ENCODE data around the gene DDN. TPM values are rescaled to one million over a fixed set of nuclear protein-coding genes. Genes with fewer than 3 reads are reported as not detected.

The DDN gene
- polyA plus RNA-seq, 1 experiment, result 0.07 TPM

DNA sequence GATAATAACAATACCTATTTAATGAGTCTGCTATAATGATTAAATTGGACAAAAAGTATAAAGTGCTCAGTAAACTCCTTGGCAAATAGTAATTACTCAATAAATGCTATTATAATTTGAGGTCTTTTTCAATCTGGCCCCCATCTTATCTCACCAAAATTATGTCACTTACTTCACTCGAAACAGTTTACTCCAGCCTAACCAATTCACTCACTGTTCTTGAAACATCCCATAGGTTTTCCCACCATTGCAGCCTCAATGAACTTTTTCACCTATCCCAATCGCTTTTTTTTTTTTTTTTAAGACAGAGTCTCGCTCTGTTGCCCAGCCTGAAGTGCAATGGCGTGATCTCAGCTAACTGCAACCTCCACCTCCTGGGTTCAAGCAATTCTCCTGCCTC lies 36.9 kb upstream of the DDN start:
- ChIA-PET POLR2A (no interaction called here), CTCF (interaction anchor here (0.8 to 6.6 kb wide), 8 partner anchors 9 to 52 kb away, joined by 3 to 33 read pairs (median 4); partner anchors contain the start of gene PRKAG1)
- Histone ChIP-seq H3K36me3 (ENCODE audit: control insufficient read depth, insufficient read depth, low read length) (peaks cover 75% of the 10 kb centered on the region), H3K4me3 (ENCODE audit: low read depth, low read length) (no peak overlapping the region), H3K27me3 (ENCODE audit: control insufficient read depth, insufficient read depth, low read length) (no peaks in the 10 kb centered on the region)
- TF ChIP-seq, protein P1, sequence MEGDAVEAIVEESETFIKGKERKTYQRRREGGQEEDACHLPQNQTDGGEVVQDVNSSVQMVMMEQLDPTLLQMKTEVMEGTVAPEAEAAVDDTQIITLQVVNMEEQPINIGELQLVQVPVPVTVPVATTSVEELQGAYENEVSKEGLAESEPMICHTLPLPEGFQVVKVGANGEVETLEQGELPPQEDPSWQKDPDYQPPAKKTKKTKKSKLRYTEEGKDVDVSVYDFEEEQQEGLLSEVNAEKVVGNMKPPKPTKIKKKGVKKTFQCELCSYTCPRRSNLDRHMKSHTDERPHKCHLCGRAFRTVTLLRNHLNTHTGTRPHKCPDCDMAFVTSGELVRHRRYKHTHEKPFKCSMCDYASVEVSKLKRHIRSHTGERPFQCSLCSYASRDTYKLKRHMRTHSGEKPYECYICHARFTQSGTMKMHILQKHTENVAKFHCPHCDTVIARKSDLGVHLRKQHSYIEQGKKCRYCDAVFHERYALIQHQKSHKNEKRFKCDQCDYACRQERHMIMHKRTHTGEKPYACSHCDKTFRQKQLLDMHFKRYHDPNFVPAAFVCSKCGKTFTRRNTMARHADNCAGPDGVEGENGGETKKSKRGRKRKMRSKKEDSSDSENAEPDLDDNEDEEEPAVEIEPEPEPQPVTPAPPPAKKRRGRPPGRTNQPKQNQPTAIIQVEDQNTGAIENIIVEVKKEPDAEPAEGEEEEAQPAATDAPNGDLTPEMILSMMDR (IDR thresholded peaks at IDR 0.05; ENCODE audit: insufficient read depth, low read depth, low read length), result no peak
- DNase-seq (ENCODE audit: low read depth), result no peak

DNA sequence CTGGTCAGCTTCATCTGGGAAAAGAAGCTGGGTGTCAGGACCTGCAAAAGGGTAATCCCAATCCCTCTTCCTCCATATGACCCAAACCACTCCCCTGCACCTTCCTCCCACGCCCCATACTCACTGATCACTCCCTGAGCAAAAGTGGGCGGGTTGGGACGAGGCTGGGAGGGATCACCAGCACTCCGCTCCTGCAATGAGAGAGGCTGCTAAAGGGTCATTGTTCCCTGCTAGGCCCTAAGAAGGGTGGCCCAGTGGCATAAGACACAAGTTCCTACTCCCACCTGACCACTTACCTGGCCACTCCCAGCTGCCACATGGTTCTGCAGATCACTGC lies 35.1 kb upstream of the DDN start:
- DNase-seq (ENCODE audit: low read depth), result no peak
- no peak overlapping the region for H3K4me3 ChIP-seq (ENCODE audit: low read depth, low read length)
- H3K36me3 ChIP-seq (ENCODE audit: control insufficient read depth, insufficient read depth, low read length), result peaks cover 71% of the 10 kb centered on the region
- TF ChIP-seq, protein P1 (IDR thresholded peaks at IDR 0.05; ENCODE audit: insufficient read depth, low read depth, low read length), result no peak
- CTCF ChIA-PET, result interaction anchor here (2.0 to 6.6 kb wide), 3 partner anchors 11 to 53 kb away, joined by 5 to 33 read pairs (median 9); no protein-coding TSS in a partner anchor
- no peaks in the 10 kb centered on the region for H3K27me3 ChIP-seq (ENCODE audit: control insufficient read depth, insufficient read depth, low read length)
- POLR2A ChIA-PET, result interaction anchor here (0.6 kb wide), 2 partner anchors 12 to 16 kb away, joined by 3 read pairs; no protein-coding TSS in a partner anchor

DNA sequence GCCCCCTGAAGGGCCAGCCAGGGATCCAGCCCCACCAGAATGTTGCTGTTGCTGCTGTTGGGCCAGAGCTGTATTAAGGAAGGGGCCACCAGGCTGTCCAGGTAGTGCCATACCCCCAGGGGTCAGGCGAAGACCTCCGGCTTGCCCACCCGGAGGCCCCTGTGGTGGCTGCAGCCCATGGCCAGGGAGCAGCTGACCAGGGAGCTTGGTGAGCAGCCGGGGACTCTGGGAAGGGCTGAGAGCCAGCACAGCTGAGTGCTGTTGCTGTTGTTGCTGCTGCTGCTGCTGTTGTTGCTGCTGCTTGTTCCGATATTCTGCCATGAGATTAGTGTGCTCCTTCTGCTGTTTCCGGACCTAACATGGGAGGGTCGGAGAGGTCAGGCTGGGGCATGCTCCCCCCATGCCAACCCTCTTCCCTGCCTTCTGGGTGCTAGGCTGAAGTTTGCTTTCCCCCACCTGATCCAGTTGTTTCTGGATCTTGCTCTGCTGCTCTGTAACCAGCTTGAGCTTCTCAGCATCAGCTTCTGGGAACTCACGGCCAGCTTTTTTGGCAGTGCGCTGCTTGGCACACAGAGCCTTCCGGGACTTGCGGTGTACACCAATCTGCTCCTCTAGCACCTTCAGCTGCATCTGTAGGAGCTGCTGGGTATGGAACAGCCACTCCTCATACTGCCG lies 34.6 kb upstream of the DDN start:
- no peak overlapping the region for H3K4me3 ChIP-seq (ENCODE audit: low read depth, low read length)
- TF ChIP-seq, protein P1 (IDR thresholded peaks at IDR 0.05; ENCODE audit: insufficient read depth, low read depth, low read length), result no peak
- ChIA-PET POLR2A (interaction anchor here (0.6 kb wide), 1 partner anchor 12 kb away, joined by 3 read pairs; no protein-coding TSS in a partner anchor), CTCF (interaction anchor here (1.0 to 6.6 kb wide), 3 partner anchors 11 to 21 kb away, joined by 3 to 33 read pairs (median 9); no protein-coding TSS in a partner anchor)
- no peak for DNase-seq (ENCODE audit: low read depth)
- peaks cover 71% of the 10 kb centered on the region for H3K36me3 ChIP-seq (ENCODE audit: control insufficient read depth, insufficient read depth, low read length)
- no peaks in the 10 kb centered on the region for H3K27me3 ChIP-seq (ENCODE audit: control insufficient read depth, insufficient read depth, low read length)

DNA sequence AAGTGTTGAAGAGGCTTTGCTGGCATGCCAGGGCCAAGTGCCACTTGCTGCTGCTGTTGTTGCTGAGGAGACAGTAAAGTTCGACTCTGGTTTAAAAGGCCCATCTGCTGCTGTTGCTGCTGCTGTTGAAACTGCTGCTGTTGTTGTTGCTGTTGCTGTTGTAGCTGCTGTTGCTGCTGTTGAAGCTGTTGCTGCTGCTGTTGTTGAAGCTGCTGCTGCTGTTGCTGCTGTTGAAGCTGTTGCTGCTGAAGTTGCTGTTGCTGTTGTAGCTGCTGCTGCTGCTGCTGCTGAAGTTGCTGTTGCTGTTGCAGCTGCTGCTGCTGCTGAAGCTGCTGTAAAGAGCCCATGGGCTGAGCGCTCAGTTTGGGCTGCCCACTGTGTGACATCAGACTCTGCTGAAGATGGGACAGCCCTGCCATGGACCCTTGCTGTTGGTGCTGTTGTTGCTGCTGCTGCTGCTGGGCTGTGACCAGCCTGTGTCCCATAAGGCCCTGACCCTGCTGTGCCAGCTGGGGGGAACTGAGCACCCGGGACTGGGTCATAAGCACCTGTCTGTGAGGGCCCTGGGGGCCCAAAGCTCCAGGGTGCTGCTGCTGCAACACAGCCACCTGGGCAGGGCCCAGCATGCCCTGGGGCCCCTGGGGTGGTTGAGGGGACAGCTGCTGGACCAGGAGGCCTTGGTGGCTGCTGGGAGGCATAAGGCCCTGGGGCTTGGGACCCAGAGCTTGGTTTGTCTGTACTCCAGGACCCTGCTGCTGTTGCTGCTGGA lies 33.7 kb upstream of the DDN start:
- no peak overlapping the region for H3K4me3 ChIP-seq (ENCODE audit: low read depth, low read length)
- TF ChIP-seq, protein P1 (IDR thresholded peaks at IDR 0.05; ENCODE audit: insufficient read depth, low read depth, low read length), result no peak
- DNase-seq (ENCODE audit: low read depth), result no peak
- CTCF ChIA-PET, result interaction anchor here (0.7 to 6.6 kb wide), 5 partner anchors 12 to 36 kb away, joined by 3 to 33 read pairs (median 3); no protein-coding TSS in a partner anchor
- no peaks in the 10 kb centered on the region for H3K27me3 ChIP-seq (ENCODE audit: control insufficient read depth, insufficient read depth, low read length)
- peaks cover 69% of the 10 kb centered on the region for H3K36me3 ChIP-seq (ENCODE audit: control insufficient read depth, insufficient read depth, low read length)
- POLR2A ChIA-PET, result no interaction called here

DNA sequence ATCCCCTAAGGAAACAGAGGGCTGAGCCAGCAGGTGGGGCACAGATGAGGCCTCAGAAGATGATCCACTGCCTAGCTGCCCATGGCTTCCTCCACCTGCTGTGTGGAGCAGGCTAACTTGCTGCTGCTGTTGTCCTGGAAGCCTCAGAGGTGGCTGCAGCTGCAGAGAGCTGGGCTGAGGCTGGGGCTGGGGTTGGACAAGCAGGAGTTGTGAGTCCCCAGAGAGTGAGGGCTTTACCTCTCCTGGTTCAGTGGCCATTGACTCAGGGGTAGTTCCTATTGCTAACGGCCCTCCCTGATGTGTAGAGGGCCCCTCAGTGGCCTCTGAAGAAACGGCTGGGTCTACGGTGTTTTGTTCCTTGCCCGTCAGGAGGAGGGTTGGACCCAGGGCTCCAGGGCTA lies 33.1 kb upstream of the DDN start:
- TF ChIP-seq, protein P1 (IDR thresholded peaks at IDR 0.05; ENCODE audit: insufficient read depth, low read depth, low read length), result no peak
- DNase-seq (ENCODE audit: low read depth), result no peak
- peaks cover 69% of the 10 kb centered on the region for H3K36me3 ChIP-seq (ENCODE audit: control insufficient read depth, insufficient read depth, low read length)
- H3K4me3 ChIP-seq (ENCODE audit: low read depth, low read length), result no peak overlapping the region
- ChIA-PET CTCF (interaction anchor here (0.9 to 6.6 kb wide), 2 partner anchors 13 to 16 kb away, joined by 3 to 33 read pairs; no protein-coding TSS in a partner anchor), POLR2A (no interaction called here)
- H3K27me3 ChIP-seq (ENCODE audit: control insufficient read depth, insufficient read depth, low read length), result no peaks in the 10 kb centered on the region
